ENCODE measurements around the gene GEMIN5. TPM values are rescaled to one million over a fixed set of nuclear protein-coding genes. Genes with fewer than 3 reads are reported as not detected.

The GEMIN5 gene
- polyA plus RNA-seq, 1 of the 3 experiments (the other 2 are of a cell fraction) = 6.6 TPM

GRCh38 chr5:154860765-154861164 lies 77.2 kb downstream of the GEMIN5 start:
- H3K9ac ChIP-seq = peak overlapping the region; percentile 98; the same call in 1 of the 2 replicates
- POLR2A ChIA-PET = interaction anchor here (0.6 kb wide), 1 partner anchor 99 kb away, joined by 3 read pairs; no protein-coding TSS in a partner anchor
- 90% methylated on average over 4 of the region's 4 CpGs for WGBS (ENCODE audit: low lambda C conversion rate)

GRCh38 chr5:154860123-154860522 lies 77.9 kb downstream of the GEMIN5 start:
- Histone ChIP-seq H3K9me2 (no peaks in the 10 kb centered on the region), H3K27me3 (ENCODE audit: insufficient read depth) (no peaks in the 10 kb centered on the region), H3F3A (replicated peaks; ENCODE audit: insufficient read depth) (peaks cover 16% of the 10 kb centered on the region), H3K36me3 (replicated peaks in 1 of 2; ENCODE audit: control insufficient read depth in 1 of 2, insufficient read depth in 2 of 2, low read length in 1 of 2) (peaks cover 12 to 20% of the 10 kb centered on the region in 2 experiments), H3K79me2 (ENCODE audit: insufficient read depth) (peaks cover 67% of the 10 kb centered on the region), H3K9me3 (no peaks in the 10 kb centered on the region), H3K9ac (peak overlapping the region; percentile 98; the same call in 1 of the 2 replicates), H3K27ac (ENCODE audit: low read depth in 2 of 2, low read length in 1 of 2) (0 out of 4 replicates have a peak overlapping the region, but pooled peaks of 1 of the 2 experiments have one; percentile 100), H2AFZ (ENCODE audit: low read depth) (no peak overlapping the region), H3K4me1 (ENCODE audit: control insufficient read depth in 1 of 2, insufficient read depth in 2 of 2, low read depth in 1 of 2, low read length in 1 of 2) (peaks cover 14 to 17% of the 10 kb centered on the region in 2 experiments), H3K4me2 (peak overlapping the region; percentile 99), H4K20me1 (ENCODE audit: insufficient read depth) (peaks cover 36% of the 10 kb centered on the region), H3K4me3 (ENCODE audit: low read depth in 2 of 2, low read length in 1 of 2) (peak overlapping the region; percentile 62 to 86)
- WGBS (ENCODE audit: low lambda C conversion rate) = 53% methylated on average over 4 of the region's 5 CpGs
- CTCF ChIA-PET = interaction anchor here (0.5 to 0.8 kb wide), 3 partner anchors 25 to 228 kb away, joined by 3 to 4 read pairs (median 3); no protein-coding TSS in a partner anchor
- TF ChIP-seq RAD21 (IDR thresholded peaks at IDR 0.05; ENCODE audit: low read length) = no peak
- no peak for TF ChIP-seq NRF1 (IDR thresholded peaks at IDR 0.05; ENCODE audit: low read depth, low read length)
- no peak for TF ChIP-seq USF1 (IDR thresholded peaks at IDR 0.05; ENCODE audit: borderline replicate concordance, low read depth)
- TF ChIP-seq SMC3 (IDR thresholded peaks at IDR 0.05; ENCODE audit: low read depth, low read length) = no peak
- TF ChIP-seq TCF12 (IDR thresholded peaks at IDR 0.05) = no peak
- TF ChIP-seq TAF1 (IDR thresholded peaks at IDR 0.05; ENCODE audit: borderline replicate concordance, low read depth, low read length) = no peak
- no peak for TF ChIP-seq POLR2AphosphoS5 (IDR thresholded peaks at IDR 0.05; ENCODE audit: low read depth, low read length)
- TF ChIP-seq RCOR1 (IDR thresholded peaks at IDR 0.05; ENCODE audit: low read length) = no peak
- POLR2A ChIA-PET = interaction anchor here (0.6 kb wide), 1 partner anchor 99 kb away, joined by 3 read pairs; no protein-coding TSS in a partner anchor
- no peak for DNase-seq

More at GRCh38 chr5:154860765-154861164, 77.2 kb downstream of the GEMIN5 start:
- no peak for DNase-seq
- peaks cover 36% of the 10 kb centered on the region for H4K20me1 ChIP-seq (ENCODE audit: insufficient read depth)
- CTCF ChIA-PET = no interaction called here
- no peaks in the 10 kb centered on the region for H3K27me3 ChIP-seq (ENCODE audit: insufficient read depth)
- peak overlapping the region in 1 of 2 experiments; percentile 86; a peak in 2 of 4 replicates for H3K4me3 ChIP-seq (ENCODE audit: low read depth in 2 of 2, low read length in 1 of 2)
- H3K27ac ChIP-seq (ENCODE audit: low read depth in 2 of 2, low read length in 1 of 2) = no peak overlapping the region
- peaks cover 16% of the 10 kb centered on the region for H3F3A ChIP-seq (replicated peaks; ENCODE audit: insufficient read depth)
- H3K9me3 ChIP-seq = no peaks in the 10 kb centered on the region
- peaks cover 14 to 21% of the 10 kb centered on the region in 2 experiments for H3K36me3 ChIP-seq (replicated peaks in 1 of 2; ENCODE audit: control insufficient read depth in 1 of 2, insufficient read depth in 2 of 2, low read length in 1 of 2)
- peaks cover 14 to 17% of the 10 kb centered on the region in 2 experiments for H3K4me1 ChIP-seq (ENCODE audit: control insufficient read depth in 1 of 2, insufficient read depth in 2 of 2, low read depth in 1 of 2, low read length in 1 of 2)
- H2AFZ ChIP-seq (ENCODE audit: low read depth) = no peak overlapping the region
- peaks cover 74% of the 10 kb centered on the region for H3K79me2 ChIP-seq (ENCODE audit: insufficient read depth)
- H3K9me2 ChIP-seq = no peaks in the 10 kb centered on the region
- no peak for TF ChIP-seq JUND (IDR thresholded peaks at IDR 0.05)
- no peak for TF ChIP-seq IRF3 (IDR thresholded peaks at IDR 0.05; ENCODE audit: low read depth, low read length)
- no peak for TF ChIP-seq TCF12 (IDR thresholded peaks at IDR 0.05)
- H3K4me2 ChIP-seq = peak overlapping the region; percentile 99
